Fibroblast of lung (primary cell): Measurements from ENCODE around the gene MADCAM1.
A peak's percentile ranks its signal among the peaks of the same experiment; 100 is the strongest.

Source experiments
- CTCF ChIP-seq, 2 donors: IDR thresholded peaks in 1 of 2; conservative IDR thresholded peaks in 1 of 2; 1 replicate in 1 of 2; 2 replicates in 1 of 2; pipeline ENCODE4 v1.5.1; 2011 to 2012; ENCODE audit warnings: low read length in 2 of 2, control low read depth in 1 of 2, inconsistent platforms in 1 of 2, low read depth in 1 of 2, mild to moderate bottlenecking in 1 of 2
- EZH2 ChIP-seq: IDR thresholded peaks from 2 replicates; pipeline ENCODE4 v1.5.1; 2012; ENCODE audit warnings: low read length, control low read depth, mild to moderate bottlenecking; ENCODE audit errors: missing control alignments

GRCh38 chr19:510606-511100 is 14.4 kb downstream of the MADCAM1 start:
- peak; percentile 82 to 97 for TF ChIP-seq CTCF (conservative IDR thresholded peaks at IDR 0.05 in 1 of 2, IDR thresholded peaks at IDR 0.05 in 1 of 2; ENCODE audit: low read depth in 1 of 2, low read length in 2 of 2)
- no peak for TF ChIP-seq EZH2
